D721Med (cell line): Measurements from ENCODE around the gene VPS72.

Experiments
- DNase-seq: peaks from one replicate; pipeline ENCODE4 v3.0.0; 2011; ENCODE audit warnings: low spot score; ENCODE audit not compliant: insufficient read length
- FAIRE-seq: peaks from 2 replicates; lab custom pipeline; 2011; peaks lifted over from hg19 to GRCh38; lab: Jason Lieb, UNC
- TF ChIP-seq, protein P1 (sequence below): IDR thresholded peaks from 2 replicates; pipeline ENCODE4 v1.5.1; 2012; ENCODE audit warnings: mild to moderate bottlenecking, control low read depth; ENCODE audit not compliant: insufficient read depth; ENCODE audit errors: missing control alignments

Gene VPS72

DNA sequence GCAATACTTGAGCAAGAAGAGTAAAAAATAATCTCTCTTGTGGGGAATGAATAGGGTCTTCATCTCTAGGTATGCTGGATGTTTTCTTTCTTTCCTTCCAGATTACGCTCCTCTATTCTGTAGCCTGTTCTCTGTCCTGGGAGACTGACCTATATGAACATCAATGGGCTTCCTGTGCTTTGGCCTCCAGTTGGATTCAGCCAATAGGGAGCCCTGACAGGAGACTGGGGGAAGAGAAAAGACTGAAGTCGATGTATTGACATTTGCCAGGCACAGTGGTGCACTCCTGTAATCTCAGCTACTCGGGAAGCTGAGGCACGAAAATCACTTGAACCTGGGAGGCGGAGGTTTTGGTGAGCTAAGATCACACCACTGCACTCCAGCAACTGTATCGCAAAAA lies 61.2 kb downstream of the VPS72 start:
- FAIRE-seq: no peak
- no peak for DNase-seq
- TF ChIP-seq, protein P1, sequence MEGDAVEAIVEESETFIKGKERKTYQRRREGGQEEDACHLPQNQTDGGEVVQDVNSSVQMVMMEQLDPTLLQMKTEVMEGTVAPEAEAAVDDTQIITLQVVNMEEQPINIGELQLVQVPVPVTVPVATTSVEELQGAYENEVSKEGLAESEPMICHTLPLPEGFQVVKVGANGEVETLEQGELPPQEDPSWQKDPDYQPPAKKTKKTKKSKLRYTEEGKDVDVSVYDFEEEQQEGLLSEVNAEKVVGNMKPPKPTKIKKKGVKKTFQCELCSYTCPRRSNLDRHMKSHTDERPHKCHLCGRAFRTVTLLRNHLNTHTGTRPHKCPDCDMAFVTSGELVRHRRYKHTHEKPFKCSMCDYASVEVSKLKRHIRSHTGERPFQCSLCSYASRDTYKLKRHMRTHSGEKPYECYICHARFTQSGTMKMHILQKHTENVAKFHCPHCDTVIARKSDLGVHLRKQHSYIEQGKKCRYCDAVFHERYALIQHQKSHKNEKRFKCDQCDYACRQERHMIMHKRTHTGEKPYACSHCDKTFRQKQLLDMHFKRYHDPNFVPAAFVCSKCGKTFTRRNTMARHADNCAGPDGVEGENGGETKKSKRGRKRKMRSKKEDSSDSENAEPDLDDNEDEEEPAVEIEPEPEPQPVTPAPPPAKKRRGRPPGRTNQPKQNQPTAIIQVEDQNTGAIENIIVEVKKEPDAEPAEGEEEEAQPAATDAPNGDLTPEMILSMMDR: no peak
